ENCODE results near the gene PEAK1. TPM values are rescaled to one million over a fixed set of nuclear protein-coding genes. Genes with fewer than 3 reads are reported as not detected.

PEAK1 gene
- total RNA-seq, 1 experiment from 2014 or later = 21.2 TPM

DNA sequence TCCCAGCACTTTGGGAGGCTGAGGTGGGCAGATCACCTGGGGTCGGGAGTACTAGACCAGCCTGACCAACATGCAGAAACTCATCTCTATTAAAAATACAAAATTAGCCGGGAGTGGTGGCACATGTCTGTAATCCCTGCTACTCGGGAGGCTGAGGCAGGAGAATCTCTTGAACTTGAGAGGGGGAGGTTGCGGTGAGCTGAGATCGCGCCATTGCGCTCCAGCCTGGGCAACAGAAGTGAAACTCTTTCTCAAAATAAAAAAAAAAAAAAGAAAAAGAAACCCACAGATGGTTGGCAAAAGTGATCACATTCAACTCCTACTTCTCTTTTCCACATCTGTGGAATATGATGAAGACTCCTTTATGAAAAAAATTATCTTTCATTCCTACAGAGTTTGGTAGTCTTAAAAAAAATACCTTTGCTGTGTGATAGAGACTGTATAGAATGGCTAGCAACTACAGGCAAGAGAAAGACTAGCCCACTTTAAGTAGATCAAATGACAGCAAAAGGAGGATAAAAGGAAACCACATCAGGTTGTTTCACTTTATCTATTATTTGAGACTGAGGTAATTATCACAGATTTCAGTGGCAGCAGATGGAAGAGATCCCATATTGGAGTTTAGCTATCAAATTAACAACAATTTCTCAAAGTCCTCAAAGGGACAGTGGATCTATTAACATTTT, 176.0 kb downstream of the PEAK1 start:
- DNase-seq = no peak
- H3T11ph ChIP-seq (ENCODE audit: low read length) = no peak overlapping the region
- H2BK15ac ChIP-seq (ENCODE audit: low read depth, low read length) = no peak overlapping the region
- no peak overlapping the region for H3K9ac ChIP-seq (ENCODE audit: extremely low read depth, insufficient read length, low read length)
- H4K5ac ChIP-seq (ENCODE audit: insufficient read length, low read depth, low read length) = no peak overlapping the region
- H2BK12ac ChIP-seq (ENCODE audit: insufficient read length, low read depth, low read length) = no peak overlapping the region
- no peaks in the 10 kb centered on the region for H3K9me3 ChIP-seq (ENCODE audit: control insufficient read depth, low read depth, low read length)
- H2AFZ ChIP-seq (ENCODE audit: low read length) = no peak overlapping the region
- no peak overlapping the region for H3K27ac ChIP-seq (ENCODE audit: insufficient read length, low read depth, low read length)
- Mint-ChIP-seq H3K27me3 (ENCODE audit: low read depth) (no peaks in the 10 kb centered on the region), H3K9me3 (no peaks in the 10 kb centered on the region), H3K4me1 (no peaks in the 10 kb centered on the region), H3K36me3 (ENCODE audit: insufficient read depth in 1 of 3, low read depth in 3 of 3) (peaks cover 0 to 2% (median 0%) of the 10 kb centered on the region in 3 experiments; a peak in 1 of 7 replicates), H3K27ac (no peak overlapping the region), H3K4me3 (no peak overlapping the region)
- no peak overlapping the region for H2BK5ac ChIP-seq (ENCODE audit: insufficient read length, low read length)
- no peak overlapping the region for H3K23ac ChIP-seq (ENCODE audit: insufficient read length, low read depth, low read length)
- no peak overlapping the region for H3K56ac ChIP-seq (ENCODE audit: insufficient read length, low read depth, low read length)
- WGBS (ENCODE audit: extremely low coverage, insufficient read length, low lambda C conversion rate) = no CpG with 5 or more reads among the region's 7 CpGs
- TF ChIP-seq CTCF (conservative IDR thresholded peaks at IDR 0.05) = no peak
- no peaks in the 10 kb centered on the region for H3K79me2 ChIP-seq (ENCODE audit: insufficient read depth, low read length)
- H3K79me1 ChIP-seq (ENCODE audit: insufficient read depth, low read depth, low read length, poor library complexity, severe bottlenecking) = no peaks in the 10 kb centered on the region
- no peaks in the 10 kb centered on the region for H4K20me1 ChIP-seq (ENCODE audit: control insufficient read depth, insufficient read depth, insufficient read length)
- no peaks in the 10 kb centered on the region for H3K4me1 ChIP-seq (ENCODE audit: insufficient read depth, low read length)
- no peak overlapping the region for H2BK120ac ChIP-seq (ENCODE audit: low read depth, low read length, poor library complexity, severe bottlenecking)
- H3K27me3 ChIP-seq (ENCODE audit: insufficient read depth, low read length) = no peaks in the 10 kb centered on the region
- H3K14ac ChIP-seq (ENCODE audit: insufficient read depth, low read length) = no peak overlapping the region
- H3K18ac ChIP-seq (ENCODE audit: insufficient read length, low read depth, low read length) = no peak overlapping the region
- no peak overlapping the region for H4K8ac ChIP-seq (replicated peaks; ENCODE audit: insufficient read length, low read depth, low read length)
- no peak overlapping the region for H2BK20ac ChIP-seq (ENCODE audit: low read depth, low read length, poor library complexity, severe bottlenecking)
- H3K4me2 ChIP-seq (ENCODE audit: insufficient read depth, insufficient read length, low read length) = no peak overlapping the region
- no peak overlapping the region for H2AK5ac ChIP-seq (ENCODE audit: insufficient read length, low read length)
- H4K91ac ChIP-seq (ENCODE audit: insufficient read length, low read depth, low read length) = no peak overlapping the region
- no peak overlapping the region for H3K4ac ChIP-seq (ENCODE audit: low read depth, low read length)
- H3K23me2 ChIP-seq (ENCODE audit: insufficient read length, low read depth, low read length, poor library complexity, severe bottlenecking) = no peaks in the 10 kb centered on the region

All from H9 (cell line).